B cell (primary cell): ENCODE data around the gene SLC38A6. TPM values are rescaled to one million over a fixed set of nuclear protein-coding genes. Genes with fewer than 3 reads are reported as not detected.
"Not testable (repeated sequence)": the region's sequence is repeated elsewhere in the genome, so short reads cannot be mapped to it uniquely, and the experiment has no call there.

Experiments used
- ATAC-seq: fragments of 200-7000 bp; cut with Tn5 transposase; one replicate; pipeline ENCODE4 v1.10.0; 2021; ENCODE audit warnings: low read depth, mild to moderate bottlenecking, moderate number of reproducible peaks, moderate library complexity
- CTCF ChIA-PET: fragments of 350-600 bp; sonication (Branson Sonifier 250); formaldehyde crosslinking; loops from one replicate; lab custom pipeline; 2021; ENCODE audit warnings: antibody characterized with exemption, inconsistent platforms; lab: Charles Lee
- POLR2A ChIA-PET: fragments of 350-600 bp; sonication (Branson Sonifier 250); formaldehyde crosslinking; loops from one replicate; lab custom pipeline; 2021; ENCODE audit warnings: antibody characterized with exemption; lab: Charles Lee
- DNase-seq: peaks from one replicate; pipeline ENCODE4 v3.0.0; 2013
- H2AFZ ChIP-seq: 2 replicates; pipeline ENCODE4 v1.6.1; 2012; ENCODE audit warnings: mild to moderate bottlenecking, low read depth, low read length; ENCODE audit not compliant: insufficient read depth, poor library complexity, severe bottlenecking
- H3K27ac ChIP-seq, 2 donors: 1 replicate in 1 of 2; 2 replicates in 1 of 2; pipeline ENCODE4 v1.5.1; 2012 to 2013; ENCODE audit warnings: low read length in 2 of 2, mild to moderate bottlenecking in 2 of 2, moderate library complexity in 1 of 2
- H3K27me3 ChIP-seq, 4 experiments: fragments of 200-600 bp in 1 of 4; sonication (generic) in 1 of 4; replicated peaks in 1 of 4; 1 replicate in 2 of 4; 2 replicates in 2 of 4; pipeline versions ENCODE4 v1.6.1 to v1.7.0; 2013 to 2016; ENCODE audit warnings: low read length in 3 of 4, mild to moderate bottlenecking in 2 of 4, mixed read lengths in 1 of 4, moderate library complexity in 1 of 4; ENCODE audit not compliant: insufficient read depth in 4 of 4, control insufficient read depth in 3 of 4; ENCODE audit errors: control extremely low read depth in 1 of 4
- H3K36me3 ChIP-seq, 2 experiments: replicated peaks in 1 of 2; 1 replicate in 1 of 2; 2 replicates in 1 of 2; pipeline versions ENCODE4 v1.6.1 to v1.7.1; 2013; ENCODE audit warnings: low read length in 1 of 2; ENCODE audit not compliant: insufficient read depth in 2 of 2, control insufficient read depth in 1 of 2; ENCODE audit errors: control extremely low read depth in 1 of 2, extremely low read depth in 1 of 2
- H3K4me1 ChIP-seq, 2 donors: fragments of 200-600 bp in 1 of 2; sonication (generic) in 1 of 2; 1 replicate in 1 of 2; 2 replicates in 1 of 2; pipeline versions ENCODE4 v1.5.1 to v1.6.1; 2013 to 2017; ENCODE audit warnings: low read length in 2 of 2; ENCODE audit not compliant: control insufficient read depth in 2 of 2, insufficient read depth in 2 of 2
- H3K4me2 ChIP-seq: replicated peaks from 2 replicates; pipeline ENCODE3; 2012; ENCODE audit warnings: mild to moderate bottlenecking, low read depth, low read length; ENCODE audit not compliant: poor library complexity, severe bottlenecking
- H3K4me3 ChIP-seq, 5 experiments: fragments of 200-600 bp in 1 of 5; sonication (generic) in 1 of 5; 1 replicate in 3 of 5; 2 replicates in 2 of 5; pipeline versions ENCODE4 v1.5.1 to v1.7.0; 2011 to 2016; ENCODE audit warnings: low read length in 4 of 5, mild to moderate bottlenecking in 4 of 5, low read depth in 2 of 5, control low read depth in 1 of 5, moderate library complexity in 1 of 5; ENCODE audit not compliant: insufficient read depth in 1 of 5; ENCODE audit errors: control extremely low read depth in 1 of 5, extremely low read depth in 1 of 5
- H3K79me2 ChIP-seq: fragments of 200-600 bp; sonication (generic); one replicate; pipeline ENCODE4 v1.6.0; 2016; ENCODE audit warnings: low read length; ENCODE audit not compliant: control insufficient read depth, insufficient read depth
- H3K9ac ChIP-seq: fragments of 200-600 bp; sonication (generic); 2 replicates; pipeline ENCODE4 v1.6.1; 2017; ENCODE audit warnings: mild to moderate bottlenecking, low read length, moderate library complexity
- H3K9me3 ChIP-seq, 3 donors: one replicate each; pipeline versions ENCODE4 v1.6.1 to v1.7.1; 2013; ENCODE audit warnings: low read length in 2 of 3; ENCODE audit not compliant: control insufficient read depth in 2 of 3, insufficient read depth in 1 of 3; ENCODE audit errors: control extremely low read depth in 1 of 3
- H4K20me1 ChIP-seq: 2 replicates; pipeline ENCODE4 v1.6.0; 2012; ENCODE audit warnings: mild to moderate bottlenecking, low read length; ENCODE audit not compliant: insufficient read depth, control insufficient read depth, poor library complexity, severe bottlenecking
- H3K27ac Mint-ChIP-seq: one replicate; pipeline ENCODE4 v1.8.0; 2021; ENCODE audit warnings: mixed read lengths
- H3K27me3 Mint-ChIP-seq: one replicate; pipeline ENCODE4 v1.8.0; 2021; ENCODE audit warnings: mixed read lengths
- H3K4me1 Mint-ChIP-seq: one replicate; pipeline ENCODE4 v1.8.0; 2021; ENCODE audit warnings: mixed read lengths
- H3K4me3 Mint-ChIP-seq: one replicate; pipeline ENCODE4 v1.8.0; 2021; ENCODE audit warnings: mixed read lengths
- H3K9me3 Mint-ChIP-seq: one replicate; pipeline ENCODE4 v1.8.0; 2022; ENCODE audit warnings: mixed read lengths; ENCODE audit not compliant: insufficient read depth
- CTCF ChIP-seq: fragments of 200-600 bp; IDR thresholded peaks from one replicate; pipeline ENCODE4 v1.8.0; 2022; ENCODE audit warnings: antibody characterized with exemption, mild to moderate bottlenecking
- EZH2 ChIP-seq: IDR thresholded peaks from 2 replicates; pipeline ENCODE4 v1.6.1; 2012; ENCODE audit warnings: borderline replicate concordance, low read depth, mild to moderate bottlenecking, moderate library complexity, low read length; ENCODE audit not compliant: insufficient read depth, poor library complexity, severe bottlenecking
- WGBS: methylation state at CpG from one replicate; pipeline ENCODE4 v1.1.5; 2013; ENCODE audit warnings: missing lambda C conversion rate; ENCODE audit not compliant: insufficient coverage; 5-methylcytosine and 5-hydroxymethylcytosine counted together
- intact Hi-C: fragments of 100-400 bp; cut with micrococcal nuclease; formaldehyde crosslinking; loops from one replicate; pipeline ENCODE4 v1.10.0; 2022
- polyA plus RNA-seq: library from polyadenylated mRNA; depleted of rRNA; stranded (reverse); fragments of >200 nt; gene quantifications from 2 replicates; pipeline ENCODE4 v1.2.3, GENCODE V29; 2012
- total RNA-seq, 2 donors: library from RNA; stranded (reverse); fragments of 120-200 nt in 1 of 2; gene quantifications; 1 replicate in 1 of 2; 2 replicates in 1 of 2; pipeline versions ENCODE4 v1.2.3 to v1.2.4, GENCODE V29; 2013 to 2022

SLC38A6 gene
- total and polyA plus RNA-seq, 2 donors (not counting 1 experiment from before 2014, with no cell fraction given) = 6.4 to 15.9 TPM

- no peaks in the 10 kb centered on the region for H3K4me1 ChIP-seq
- no peak overlapping the region for H2AFZ ChIP-seq
- Mint-ChIP-seq H3K27ac (no peak overlapping the region), H3K9me3 (no peaks in the 10 kb centered on the region), H3K4me3 (no peak overlapping the region), H3K4me1 (no peaks in the 10 kb centered on the region), H3K27me3 (no peaks in the 10 kb centered on the region)
- no peak overlapping the region for H3K27ac ChIP-seq
- intact Hi-C loops = no loop called here
- CTCF ChIA-PET = no interaction called here
- H3K4me3 ChIP-seq = no peak overlapping the region
- H4K20me1 ChIP-seq = no peaks in the 10 kb centered on the region
- H3K36me3 ChIP-seq = no peaks in the 10 kb centered on the region
- DNase-seq (no peak), ATAC-seq (no peak)
- no peaks in the 10 kb centered on the region for H3K9me3 ChIP-seq
- POLR2A ChIA-PET = no interaction called here
- 100% methylated on average over 2 of the region's 4 CpGs for WGBS
- H3K79me2 ChIP-seq = no peaks in the 10 kb centered on the region
- TF ChIP-seq CTCF = no peak
- TF ChIP-seq EZH2 = no peak
- H3K9ac ChIP-seq = no peak overlapping the region
- H3K27me3 ChIP-seq = no peaks in the 10 kb centered on the region
- H3K4me2 ChIP-seq = no peak overlapping the region
Observed at GRCh38 chr14:61064856-61065255, 83.8 kb downstream of the SLC38A6 start.

- Mint-ChIP-seq H3K4me3 (no peak overlapping the region), H3K9me3 (no peaks in the 10 kb centered on the region), H3K4me1 (no peaks in the 10 kb centered on the region), H3K27ac (no peak overlapping the region), H3K27me3 (no peaks in the 10 kb centered on the region)
- DNase-seq = no peak
- ATAC-seq = no peak
- Histone ChIP-seq H2AFZ (no peak overlapping the region), H3K4me3 (no peak overlapping the region), H3K36me3 (no peaks in the 10 kb centered on the region), H4K20me1 (no peaks in the 10 kb centered on the region), H3K79me2 (no peaks in the 10 kb centered on the region), H3K27ac (no peak overlapping the region), H3K4me1 (no peaks in the 10 kb centered on the region), H3K9me3 (no peaks in the 10 kb centered on the region), H3K27me3 (no peaks in the 10 kb centered on the region), H3K9ac (no peak overlapping the region), H3K4me2 (no peak overlapping the region)
- TF ChIP-seq EZH2 (no peak), CTCF (no peak)
- intact Hi-C loops = no loop called here
- POLR2A ChIA-PET = no interaction called here
- CTCF ChIA-PET = no interaction called here
Observed at GRCh38 chr14:61065656-61066055, 84.6 kb downstream of the SLC38A6 start.

GRCh38 chr14:61072442-61072841 is 91.4 kb downstream of the SLC38A6 start:
- H4K20me1 ChIP-seq, H3K27me3 Mint-ChIP-seq, intact Hi-C loops, H3K4me1 ChIP-seq, CTCF ChIA-PET, H3K27ac ChIP-seq, H3K79me2 ChIP-seq, H3K4me3 ChIP-seq, H3K9me3 ChIP-seq, H2AFZ ChIP-seq, H3K4me3 Mint-ChIP-seq, H3K4me1 Mint-ChIP-seq, POLR2A ChIA-PET, ATAC-seq, H3K9me3 Mint-ChIP-seq, H3K27ac Mint-ChIP-seq, H3K27me3 ChIP-seq, DNase-seq, H3K9ac ChIP-seq, H3K4me2 ChIP-seq, H3K36me3 ChIP-seq: not testable (repeated sequence)
